Suprapubic skin (tissue), 4 donors: ENCODE data around the gene CFAP119.

Experiments used
- CTCF ChIP-seq, 2 donors: fragments of 200-600 bp in 1 of 2; fragments of 450-650 bp in 1 of 2; sonication (generic) in 1 of 2; IDR thresholded peaks; one replicate each; pipeline ENCODE4 v1.5.1; 2016 to 2019; ENCODE audit warnings: antibody characterized with exemption in 2 of 2, mild to moderate bottlenecking in 1 of 2, moderate library complexity in 1 of 2
- POLR2A ChIP-seq, 2 donors: fragments of 450-650 bp; IDR thresholded peaks; one replicate each; pipeline ENCODE4 v1.6.1; 2017; ENCODE audit warnings: antibody characterized with exemption in 2 of 2, mild to moderate bottlenecking in 2 of 2, moderate library complexity in 2 of 2
- POLR2AphosphoS5 ChIP-seq, 3 donors: sonication (generic); formaldehyde crosslinking; IDR thresholded peaks; one replicate each; pipeline ENCODE4 v1.6.1; 2017; ENCODE audit warnings: antibody characterized with exemption in 3 of 3

GRCh38 chr16:30808146-30808545 lies 46.3 kb upstream of the CFAP119 start:
- TF ChIP-seq POLR2A (IDR thresholded peaks at IDR 0.05) (no peak), CTCF (IDR thresholded peaks at IDR 0.05) (no peak), POLR2AphosphoS5 (IDR thresholded peaks at IDR 0.05) (no peak)
